ENCODE results near the gene TMEM200A.

Gene TMEM200A

GRCh38 chr6:130367767-130368166 lies 1.9 kb downstream of the TMEM200A start:
- H3K4me3 ChIP-seq (ENCODE audit: low read depth, low read length), result peak overlapping the region; percentile 74
- TF ChIP-seq, protein P1, sequence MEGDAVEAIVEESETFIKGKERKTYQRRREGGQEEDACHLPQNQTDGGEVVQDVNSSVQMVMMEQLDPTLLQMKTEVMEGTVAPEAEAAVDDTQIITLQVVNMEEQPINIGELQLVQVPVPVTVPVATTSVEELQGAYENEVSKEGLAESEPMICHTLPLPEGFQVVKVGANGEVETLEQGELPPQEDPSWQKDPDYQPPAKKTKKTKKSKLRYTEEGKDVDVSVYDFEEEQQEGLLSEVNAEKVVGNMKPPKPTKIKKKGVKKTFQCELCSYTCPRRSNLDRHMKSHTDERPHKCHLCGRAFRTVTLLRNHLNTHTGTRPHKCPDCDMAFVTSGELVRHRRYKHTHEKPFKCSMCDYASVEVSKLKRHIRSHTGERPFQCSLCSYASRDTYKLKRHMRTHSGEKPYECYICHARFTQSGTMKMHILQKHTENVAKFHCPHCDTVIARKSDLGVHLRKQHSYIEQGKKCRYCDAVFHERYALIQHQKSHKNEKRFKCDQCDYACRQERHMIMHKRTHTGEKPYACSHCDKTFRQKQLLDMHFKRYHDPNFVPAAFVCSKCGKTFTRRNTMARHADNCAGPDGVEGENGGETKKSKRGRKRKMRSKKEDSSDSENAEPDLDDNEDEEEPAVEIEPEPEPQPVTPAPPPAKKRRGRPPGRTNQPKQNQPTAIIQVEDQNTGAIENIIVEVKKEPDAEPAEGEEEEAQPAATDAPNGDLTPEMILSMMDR (IDR thresholded peaks at IDR 0.05; ENCODE audit: low read depth, low read length), result no peak

GRCh38 chr6:130368576-130368975 lies 2.8 kb downstream of the TMEM200A start:
- H3K4me3 ChIP-seq (ENCODE audit: low read depth, low read length), result peak overlapping the region; percentile 74
- TF ChIP-seq, protein P1 (IDR thresholded peaks at IDR 0.05; ENCODE audit: low read depth, low read length), result no peak

- TF ChIP-seq, protein P1 (IDR thresholded peaks at IDR 0.05; ENCODE audit: low read depth, low read length), result no peak
- H3K4me3 ChIP-seq (ENCODE audit: low read depth, low read length), result 0 out of 2 replicates have a peak overlapping the region, but pooled peaks have one; percentile 1
Observed at GRCh38 chr6:130369831-130370230, 4.0 kb downstream of the TMEM200A start.

DNA sequence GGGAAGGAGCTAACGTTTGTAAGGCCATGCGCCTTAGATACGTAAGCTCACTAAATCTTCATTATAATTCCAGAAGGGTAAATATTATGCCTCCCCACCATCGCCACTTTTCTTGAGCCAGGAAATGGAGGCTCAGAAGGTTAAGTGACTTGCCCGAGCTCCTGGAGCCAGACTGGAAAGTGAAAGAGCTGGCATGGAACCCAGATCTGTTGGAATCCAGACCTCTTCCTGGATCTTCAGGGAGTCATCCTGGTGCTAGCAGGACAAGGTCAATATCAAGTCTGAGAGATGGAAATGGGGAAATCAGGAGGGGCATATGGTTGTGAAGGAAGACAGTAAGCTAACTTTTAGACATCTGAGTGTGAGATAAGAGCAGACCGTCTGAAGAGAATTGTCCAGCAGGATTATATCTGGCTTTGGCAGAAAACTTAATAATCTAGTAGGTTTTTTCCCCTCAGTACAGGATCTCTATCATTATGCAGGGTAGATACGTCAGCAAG lies 6.2 kb downstream of the TMEM200A start:
- TF ChIP-seq, protein P1 (IDR thresholded peaks at IDR 0.05; ENCODE audit: low read depth, low read length), result no peak
- H3K4me3 ChIP-seq (ENCODE audit: low read depth, low read length), result no peak overlapping the region

- H3K4me3 ChIP-seq (ENCODE audit: low read depth, low read length), result no peak overlapping the region
- TF ChIP-seq, protein P1 (IDR thresholded peaks at IDR 0.05; ENCODE audit: low read depth, low read length), result no peak
Observed at GRCh38 chr6:130372786-130373185, 7.0 kb downstream of the TMEM200A start.

DNA sequence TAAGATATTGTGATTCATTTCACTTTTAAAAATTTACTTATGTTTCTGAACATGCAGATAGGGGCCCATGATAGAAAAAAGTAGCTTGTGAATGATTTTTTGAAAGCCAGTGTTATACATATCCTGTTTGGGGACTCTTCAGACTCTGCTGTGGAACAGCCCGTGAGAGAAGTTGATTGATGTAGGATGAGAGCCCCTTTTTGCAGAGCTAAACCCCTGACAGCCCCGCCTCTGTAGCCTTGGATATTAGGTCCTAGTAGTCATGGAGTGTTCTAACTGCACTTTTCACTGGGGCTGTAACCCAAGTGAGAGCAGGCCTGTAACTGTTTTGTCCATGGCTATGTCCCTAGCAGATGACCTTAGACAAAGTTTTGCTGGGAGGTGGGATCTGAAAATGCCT lies 8.2 kb downstream of the TMEM200A start:
- TF ChIP-seq, protein P1 (IDR thresholded peaks at IDR 0.05; ENCODE audit: low read depth, low read length), result no peak
- H3K4me3 ChIP-seq (ENCODE audit: low read depth, low read length), result no peak overlapping the region

DNA sequence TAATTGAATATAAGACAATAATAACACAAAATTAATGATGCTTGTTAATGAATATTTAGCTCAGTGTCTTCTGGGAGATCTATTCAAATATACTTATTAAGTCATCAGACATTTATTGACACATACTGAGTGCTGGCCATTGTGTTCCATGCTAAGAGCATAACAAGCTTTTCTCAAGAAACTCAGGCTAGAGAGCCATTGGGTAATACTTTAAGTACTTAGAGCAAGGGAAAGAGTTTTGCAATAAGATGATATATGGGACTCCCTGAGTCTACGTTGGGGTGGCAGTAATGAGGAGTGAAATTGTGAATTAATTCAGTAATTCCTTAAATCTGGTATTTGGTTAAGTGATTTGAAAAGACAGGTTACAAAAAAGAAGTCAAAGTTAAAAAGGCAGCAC lies 11.1 kb downstream of the TMEM200A start:
- no peak overlapping the region for H3K4me3 ChIP-seq (ENCODE audit: low read depth, low read length)
- TF ChIP-seq, protein P1 (IDR thresholded peaks at IDR 0.05; ENCODE audit: low read depth, low read length), result no peak
